Inferior parietal cortex (tissue), 1 donor: ENCODE results near the gene BACE2.
"Not testable (repeated sequence)": the region's sequence is repeated elsewhere in the genome, so short reads cannot be mapped to it uniquely, and the experiment has no call there.

Experiments
- DNase-seq: peaks from one replicate; pipeline ENCODE4 v3.0.0-alpha.2; 2016; ENCODE audit errors: extremely low spot score

Gene BACE2

GRCh38 chr21:41277846-41278245, 109.9 kb downstream of the BACE2 start:
- DNase-seq = no peak

DNA sequence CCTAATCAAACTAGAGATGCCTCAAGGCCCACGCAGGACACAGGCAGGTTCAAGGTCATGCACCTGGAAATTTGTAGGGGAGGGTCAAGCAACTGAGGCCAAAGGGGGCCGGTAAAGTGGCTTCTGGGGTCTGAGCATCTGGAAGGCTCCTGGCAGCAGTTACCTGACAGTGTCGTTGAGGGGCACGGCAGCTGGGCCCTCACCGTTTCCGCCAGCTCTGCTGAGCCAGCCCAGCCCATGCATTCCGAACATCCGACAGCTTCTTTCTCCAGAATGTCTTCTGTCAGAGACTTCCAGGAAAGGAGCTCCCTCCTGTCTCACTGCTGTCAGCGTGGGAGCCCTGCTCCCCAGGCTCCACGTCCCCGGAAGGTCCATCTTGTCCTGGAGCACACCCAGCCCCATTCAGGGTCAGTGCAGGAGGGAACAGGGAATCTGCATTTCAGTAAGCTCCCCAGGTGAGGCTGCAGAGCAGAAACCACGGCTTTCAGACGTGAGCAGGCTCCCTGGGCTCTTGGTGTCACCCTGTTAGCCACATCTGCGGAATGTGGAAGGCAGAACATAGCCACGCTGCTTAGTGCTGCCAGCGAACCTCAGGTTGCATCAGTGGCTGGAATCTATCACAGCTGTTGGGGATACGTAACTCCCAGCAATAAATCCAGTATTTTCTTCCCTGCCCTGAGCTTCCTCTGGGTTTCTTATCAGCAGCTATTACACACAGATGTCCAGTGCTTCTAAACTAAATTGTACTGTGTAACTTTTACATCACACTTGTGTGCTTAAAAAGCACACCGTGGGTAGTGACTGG, 112.4 kb downstream of the BACE2 start:
- no peak for DNase-seq

- DNase-seq = no peak
Observed at GRCh38 chr21:41282412-41282811, 114.5 kb downstream of the BACE2 start.

DNA sequence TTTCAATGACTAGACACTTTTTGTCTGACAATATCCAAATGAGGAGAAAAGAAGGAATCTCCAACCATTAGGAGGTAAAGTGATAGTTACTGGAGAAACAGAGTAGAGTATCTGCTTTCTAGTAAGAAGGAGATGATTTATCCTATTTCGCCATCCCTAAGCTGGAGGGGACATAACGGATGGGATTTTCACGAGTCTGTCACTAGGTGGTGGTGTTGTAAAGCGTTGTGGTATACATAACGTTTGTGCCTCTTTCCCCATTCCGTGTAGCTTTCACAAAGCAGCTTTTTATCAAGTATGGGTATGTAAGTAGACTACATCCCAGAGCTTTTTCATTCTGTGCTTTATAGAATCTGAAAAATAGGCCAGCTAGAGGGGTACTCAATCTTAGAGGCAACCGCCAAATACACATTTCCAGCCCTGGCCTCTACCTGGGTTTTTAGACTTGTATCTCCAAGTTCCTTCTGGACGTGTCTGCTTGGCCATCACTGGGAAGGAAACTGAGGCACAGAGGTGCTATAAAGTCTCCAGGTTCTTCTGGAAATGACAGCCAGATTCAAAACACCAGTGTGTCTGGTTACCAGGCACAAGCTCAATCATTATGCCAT, 115.4 kb downstream of the BACE2 start:
- DNase-seq = peak; percentile 84

DNA sequence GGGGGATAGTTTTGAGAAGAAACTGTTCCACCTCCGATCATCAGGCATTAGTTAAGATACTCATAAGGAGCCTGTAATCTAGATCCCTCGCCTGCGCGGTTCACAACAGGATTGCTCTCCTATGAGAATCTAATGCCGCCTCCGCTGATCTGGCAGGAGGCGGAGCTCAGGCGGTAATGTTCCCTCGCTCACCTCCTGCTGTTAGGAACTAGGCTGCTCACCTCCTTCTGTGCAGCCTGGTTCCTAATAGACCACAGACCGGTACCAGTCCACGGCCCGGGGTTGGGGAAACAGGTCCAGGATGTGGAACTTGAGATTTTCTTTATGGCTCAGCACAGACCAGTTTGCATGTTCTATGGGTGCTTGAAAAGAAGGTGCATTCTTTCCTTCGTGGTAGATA, 121.5 kb downstream of the BACE2 start:
- no peak for DNase-seq

GRCh38 chr21:41290106-41290799, 122.3 kb downstream of the BACE2 start:
- DNase-seq = no peak

- DNase-seq = no peak
Observed at GRCh38 chr21:41294548-41295231, 126.7 kb downstream of the BACE2 start.

GRCh38 chr21:41295721-41296254, 127.8 kb downstream of the BACE2 start:
- DNase-seq = no peak

- no peak for DNase-seq
Observed at GRCh38 chr21:41302976-41303375, 135.0 kb downstream of the BACE2 start.

DNA sequence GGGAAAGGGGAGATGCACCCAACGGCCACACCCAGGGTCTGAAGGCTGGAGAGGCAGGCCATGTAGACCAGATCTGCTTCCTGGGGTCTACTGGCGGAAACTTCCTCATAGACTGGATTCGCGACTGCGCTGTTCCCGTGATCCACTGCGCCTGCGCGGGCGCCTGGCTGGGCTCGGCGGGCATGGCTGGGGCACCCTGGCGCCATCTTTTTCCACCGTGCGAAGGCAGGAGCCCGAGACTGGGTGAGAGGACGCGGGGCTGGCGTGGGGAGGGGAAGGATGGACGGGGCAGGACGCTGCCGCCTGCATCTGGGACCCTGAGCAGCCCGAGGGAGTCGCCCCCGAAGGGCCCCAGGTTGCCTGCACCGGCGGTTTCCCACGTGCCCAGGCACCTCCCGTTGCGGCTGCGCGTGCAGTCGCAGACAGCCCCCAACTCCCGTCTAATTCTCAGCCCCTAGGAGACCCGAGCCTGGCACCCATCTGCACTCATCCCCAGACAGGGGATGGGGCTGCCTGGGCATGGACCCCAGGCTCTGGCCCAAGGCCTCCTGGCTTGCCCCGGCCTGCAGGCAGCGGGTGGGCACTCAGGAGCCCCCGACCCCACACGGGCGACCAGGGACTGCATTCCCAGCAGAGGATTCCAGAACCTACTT, 136.2 kb downstream of the BACE2 start:
- DNase-seq = no peak

GRCh38 chr21:41307219-41307618, 139.3 kb downstream of the BACE2 start:
- no peak for DNase-seq

GRCh38 chr21:41313285-41314164, 145.6 kb downstream of the BACE2 start:
- not testable (repeated sequence) for DNase-seq

- DNase-seq = no peak
Observed at GRCh38 chr21:41315726-41316125, 147.8 kb downstream of the BACE2 start.

DNA sequence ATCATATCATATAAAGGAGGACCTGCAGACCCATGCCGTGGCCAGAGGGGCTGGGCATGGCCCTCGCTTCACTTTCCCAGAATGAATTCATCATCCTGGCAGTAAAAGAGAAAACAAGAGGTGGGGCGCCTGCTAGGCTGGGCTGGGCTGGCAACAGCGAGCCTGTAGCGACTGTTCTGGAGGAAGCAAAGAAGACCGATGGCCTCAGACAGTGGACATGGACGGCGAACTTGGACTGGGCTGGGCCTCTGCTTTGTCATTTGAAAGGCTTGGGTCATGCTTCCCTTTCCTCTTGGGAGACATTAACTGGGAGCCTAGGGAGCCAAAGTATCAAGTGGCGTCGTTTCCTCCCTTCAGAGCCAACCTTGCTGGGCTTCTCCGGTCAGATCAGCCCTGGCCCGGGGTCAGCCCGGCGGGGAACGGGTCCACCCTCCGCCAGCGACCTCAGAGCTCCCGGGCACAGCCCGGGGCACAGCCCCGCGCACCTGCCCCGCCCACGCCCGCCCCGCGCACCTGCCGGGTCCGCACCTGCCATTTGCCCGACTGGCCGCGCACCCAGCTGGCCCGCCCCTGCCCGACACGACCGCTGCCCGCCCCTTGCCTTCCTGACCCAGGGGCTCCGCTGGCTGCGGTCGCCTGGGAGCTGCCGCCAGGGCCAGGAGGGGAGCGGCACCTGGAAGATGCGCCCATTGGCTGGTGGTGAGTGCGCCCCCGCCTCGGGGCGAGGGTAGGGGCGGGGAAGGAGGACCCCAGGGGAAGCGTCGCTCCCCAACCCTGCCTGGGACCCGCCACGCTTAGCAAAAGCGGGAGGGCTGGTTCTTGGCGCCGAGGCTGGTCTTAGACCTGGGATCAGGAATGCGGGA, 148.5 kb downstream of the BACE2 start, which contains the start of gene FAM3B:
FAM3B (plus strand) TSS at position 602 of the 863 bp plus-strand sequence; CDS start at position 681, 79 bp downstream.
- DNase-seq = no peak

DNA sequence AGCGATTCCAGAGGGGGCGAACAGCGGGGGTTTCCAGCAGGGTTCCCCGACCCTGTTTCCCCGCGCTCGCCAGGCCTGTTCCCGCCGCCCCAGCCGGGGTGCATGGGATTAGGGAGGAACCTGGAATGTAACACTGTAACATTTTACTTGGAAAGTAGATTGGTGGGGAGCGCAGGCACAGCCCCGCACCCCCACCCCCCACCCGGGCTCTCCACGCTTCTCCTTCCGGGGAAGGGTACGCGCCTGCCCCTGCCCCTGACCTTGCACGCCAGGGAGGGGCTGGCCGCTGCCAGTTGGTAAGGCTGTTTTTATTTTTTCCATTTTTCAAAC, 149.1 kb downstream of the BACE2 start:
- DNase-seq = no peak

DNA sequence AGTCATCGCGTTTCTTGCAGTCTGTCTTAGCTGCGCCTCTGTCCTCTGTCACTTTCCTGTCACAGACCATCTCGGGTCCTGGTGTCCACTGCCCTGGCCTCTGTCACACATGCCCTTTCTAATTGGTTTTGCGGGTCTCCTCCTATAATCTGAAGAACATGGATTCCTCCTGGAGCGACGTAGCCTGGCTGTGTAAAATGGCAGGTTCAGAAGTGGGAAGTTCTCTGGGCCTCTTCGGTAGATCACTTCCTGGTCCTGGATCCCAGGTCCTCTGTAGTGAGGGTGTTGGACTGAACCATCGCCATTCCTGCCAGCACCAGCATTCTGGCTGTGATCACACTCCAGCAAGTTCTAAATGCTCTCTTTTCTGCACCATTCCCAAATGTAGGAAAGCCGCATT, 149.5 kb downstream of the BACE2 start:
- no peak for DNase-seq

GRCh38 chr21:41318218-41318617, 150.3 kb downstream of the BACE2 start:
- no peak for DNase-seq

DNA sequence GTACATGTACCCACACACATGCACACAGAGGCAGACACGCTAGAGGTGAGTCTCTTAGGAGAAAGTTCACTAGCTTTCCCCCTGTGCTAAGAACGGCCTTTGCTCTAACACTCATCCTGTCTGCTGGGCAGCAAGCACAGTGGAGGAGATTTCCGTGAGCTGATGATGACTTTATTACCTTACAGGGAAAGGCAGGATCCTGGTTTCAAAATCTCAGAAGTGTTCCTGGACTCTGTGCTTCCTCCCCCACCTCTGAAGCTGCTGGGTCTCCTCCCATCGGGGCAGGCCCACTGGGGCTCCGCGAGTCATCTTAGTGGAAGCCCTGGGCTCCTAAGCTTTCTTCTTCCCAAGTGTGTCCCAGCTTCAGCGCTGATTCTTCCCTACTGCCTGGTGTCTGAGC, 151.3 kb downstream of the BACE2 start:
- DNase-seq = no peak

- no peak for DNase-seq
Observed at GRCh38 chr21:41321211-41321907, 153.4 kb downstream of the BACE2 start.
